NCI-H2107 treated with DMSO at 0.1 percent for 48 hours (cell line): ENCODE results near the gene ELAVL4.
A peak's percentile ranks its signal among the peaks of the same experiment; 100 is the strongest.

ENCODE experiments used
- DNase-seq: peaks from one replicate; lab custom pipeline; 2025; ENCODE audit not compliant: unreplicated experiment; lab: John Stamatoyannopoulos, UW

The ELAVL4 gene

GRCh38 chr1:50108497-50109059, at the start of gene ELAVL4:
Gene ELAVL4 (plus strand): TSS chr1:50108920. CDS start chr1:50109190, 270 bp downstream.
- DNase-seq, result peak; percentile 78

- peak; percentile 32 for DNase-seq
Measured at GRCh38 chr1:50060279-50060678, 48.4 kb upstream of the ELAVL4 start.

GRCh38 chr1:50066806-50067205, 41.9 kb upstream of the ELAVL4 start:
- DNase-seq, result peak; percentile 67

- DNase-seq, result no peak
Measured at GRCh38 chr1:50074931-50075330, 33.8 kb upstream of the ELAVL4 start.

GRCh38 chr1:50077273-50077672, 31.4 kb upstream of the ELAVL4 start:
- DNase-seq, result no peak

GRCh38 chr1:50080904-50081586, 27.7 kb upstream of the ELAVL4 start:
- peak; percentile 76 for DNase-seq

- DNase-seq, result no peak
Measured at GRCh38 chr1:50084389-50084788, 24.3 kb upstream of the ELAVL4 start.

GRCh38 chr1:50091068-50091467, 17.7 kb upstream of the ELAVL4 start:
- DNase-seq, result peak; percentile 21

- DNase-seq, result no peak
Measured at GRCh38 chr1:50095716-50096115, 13.0 kb upstream of the ELAVL4 start.

- DNase-seq, result no peak
Measured at GRCh38 chr1:50097021-50097679, 11.6 kb upstream of the ELAVL4 start.

GRCh38 chr1:50097791-50098190, 10.9 kb upstream of the ELAVL4 start:
- no peak for DNase-seq

GRCh38 chr1:50098591-50099021, 10.1 kb upstream of the ELAVL4 start:
- no peak for DNase-seq

- DNase-seq, result no peak
Measured at GRCh38 chr1:50099654-50100053, 9.1 kb upstream of the ELAVL4 start.

GRCh38 chr1:50103615-50104081, 5.1 kb upstream of the ELAVL4 start:
- peak; percentile 46 for DNase-seq

GRCh38 chr1:50105433-50105832, 3.3 kb upstream of the ELAVL4 start:
- DNase-seq, result no peak

- no peak for DNase-seq
Measured at GRCh38 chr1:50106095-50106761, 2.5 kb upstream of the ELAVL4 start.

- DNase-seq, result peak; percentile 80
Measured at GRCh38 chr1:50109116-50109515, 396 bp downstream of the ELAVL4 start.

GRCh38 chr1:50109647-50110075, 941 bp downstream of the ELAVL4 start:
- peak; percentile 88 for DNase-seq

- peak; percentile 81 for DNase-seq
Measured at GRCh38 chr1:50110151-50110550, 1.4 kb downstream of the ELAVL4 start.

GRCh38 chr1:50110656-50111055, 1.9 kb downstream of the ELAVL4 start:
- peak; percentile 98 for DNase-seq

GRCh38 chr1:50111503-50111902, 2.8 kb downstream of the ELAVL4 start:
- peak; percentile 53 for DNase-seq
